HG02610 (cell line): ENCODE data around the gene USP7.
"Not testable (repeated sequence)": the region's sequence is repeated elsewhere in the genome, so short reads cannot be mapped to it uniquely, and the experiment has no call there.

ENCODE experiments used
- ATAC-seq: cut with Tn5 transposase; IDR thresholded peaks from one replicate; pipeline ENCODE4 v1.9.1; 2021; ENCODE audit warnings: mild to moderate bottlenecking, moderate library complexity; ENCODE audit not compliant: unreplicated experiment

The USP7 gene

DNA sequence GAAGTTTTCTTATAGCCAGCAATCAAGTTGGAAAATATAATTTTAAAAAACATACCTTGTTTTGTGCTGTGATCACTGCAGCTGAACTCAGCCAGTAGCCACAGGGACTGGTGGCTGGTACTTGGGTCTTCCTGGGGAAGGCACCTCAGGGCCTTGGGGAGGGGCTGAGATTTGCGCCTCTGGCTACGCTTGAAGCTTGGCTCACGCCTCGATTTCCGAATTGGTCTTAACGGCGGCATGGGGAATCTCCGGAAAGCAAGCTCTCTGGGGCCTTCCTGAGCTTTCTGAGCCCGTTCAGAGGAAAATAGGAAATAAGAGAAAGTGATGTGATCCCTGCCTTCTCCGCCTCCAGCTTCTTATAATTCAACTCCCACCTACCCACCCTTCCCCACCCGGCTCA is 11.3 kb upstream of the USP7 start:
- no peak for ATAC-seq

DNA sequence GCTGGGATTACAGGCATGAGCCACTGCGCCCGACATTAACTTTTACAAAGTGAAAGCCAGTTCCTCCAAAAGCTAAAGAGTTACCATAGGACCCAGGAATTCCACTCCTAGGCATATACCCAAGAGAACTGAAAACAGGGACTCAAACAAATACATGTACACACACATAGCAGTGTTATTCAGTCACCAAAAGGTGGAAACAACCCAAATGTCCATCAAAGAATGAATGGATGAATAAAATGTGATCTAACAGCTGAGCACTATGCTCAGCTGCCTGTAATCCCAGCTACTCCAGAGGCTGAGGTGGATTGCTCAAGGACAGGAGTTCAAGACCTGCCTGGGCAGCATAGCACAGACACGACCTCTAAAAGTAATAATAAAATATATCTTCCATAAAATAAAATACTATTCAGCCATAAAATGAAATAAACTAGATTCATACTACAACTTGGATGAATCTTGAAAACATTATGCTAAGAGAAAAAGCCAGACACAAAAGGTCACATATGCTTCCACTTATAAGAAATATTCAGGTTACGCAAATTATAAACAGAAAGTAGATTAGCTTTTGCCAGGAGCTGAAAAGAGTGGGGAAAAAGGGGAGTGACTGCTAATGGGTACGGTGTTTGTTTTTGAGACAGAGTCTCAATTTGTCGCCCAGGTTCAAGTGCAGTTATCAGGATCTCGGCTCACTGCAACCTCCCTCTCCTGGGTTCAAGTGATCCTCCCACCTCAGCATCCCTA is 9.3 kb upstream of the USP7 start:
- no peak for ATAC-seq

DNA sequence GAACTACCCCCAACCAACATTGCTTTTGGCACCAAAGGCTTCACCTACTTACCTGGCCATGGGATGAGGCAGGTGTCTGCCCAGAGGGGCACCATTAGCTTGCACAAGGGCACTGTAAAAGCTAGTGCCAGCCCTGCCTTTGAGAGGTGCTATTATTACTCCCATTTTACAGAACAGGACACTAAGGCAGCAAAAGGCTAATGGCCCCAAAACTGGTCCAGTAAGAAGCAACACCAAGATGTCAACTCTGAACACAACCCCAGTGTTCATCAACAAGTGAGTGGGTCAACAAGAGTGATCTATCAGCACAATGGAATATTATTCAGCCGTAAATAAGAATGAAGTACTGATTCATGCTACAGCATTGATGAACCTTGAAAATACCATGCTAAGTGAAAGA is 7.7 kb upstream of the USP7 start:
- no peak for ATAC-seq

DNA sequence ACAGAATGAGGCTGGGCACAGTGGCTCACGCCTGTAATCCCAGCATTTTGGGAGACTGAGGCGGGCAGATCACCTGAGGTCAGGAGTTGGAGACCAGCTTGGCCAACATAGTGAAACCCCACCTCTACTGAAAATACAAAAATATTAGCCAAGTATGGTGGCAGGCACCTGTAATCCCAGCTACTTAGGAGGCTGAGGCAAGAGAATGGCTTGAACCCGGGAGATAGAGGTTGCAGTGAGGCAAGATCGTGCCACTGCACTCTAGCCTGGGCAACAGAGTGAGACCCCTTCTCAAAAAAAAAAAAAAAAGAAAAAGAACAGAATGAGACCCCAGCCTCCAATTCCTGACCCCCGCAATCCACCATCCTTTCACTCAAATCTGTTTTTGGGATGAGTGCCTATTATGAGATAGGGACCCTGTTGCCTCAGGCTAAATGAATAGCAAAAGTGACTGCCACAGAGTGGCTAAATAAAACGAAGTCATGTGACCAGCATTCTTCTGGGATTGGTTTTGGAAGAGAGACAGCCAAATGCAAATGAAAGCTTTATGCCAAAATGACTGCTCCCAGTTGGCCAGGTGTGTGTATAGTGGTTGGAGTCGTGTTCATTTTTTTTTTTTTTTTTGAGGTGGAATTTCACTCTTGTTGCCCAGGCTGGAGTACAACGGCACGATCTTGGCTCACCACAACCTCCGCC is 5.6 kb upstream of the USP7 start:
- ATAC-seq: not testable (repeated sequence)

DNA sequence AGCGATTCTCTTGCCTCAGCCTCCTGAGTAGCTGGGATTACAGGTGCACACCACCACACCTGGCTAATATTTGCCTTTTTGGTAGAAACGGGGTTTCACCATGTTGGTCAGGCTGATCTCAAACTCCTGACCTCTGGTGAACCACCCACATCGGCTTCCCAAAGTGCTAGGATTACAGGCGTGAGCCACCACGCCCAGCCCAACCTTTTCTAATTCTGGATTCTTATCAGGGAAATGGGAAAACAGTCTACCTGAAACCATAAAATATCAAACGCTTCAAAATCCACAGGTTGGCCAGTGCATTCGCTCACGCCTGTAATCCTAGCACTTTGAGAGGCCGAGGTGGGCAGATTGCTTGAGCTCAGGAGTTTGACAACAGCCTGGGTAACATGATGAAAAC is 4.3 kb upstream of the USP7 start:
- not testable (repeated sequence) for ATAC-seq

DNA sequence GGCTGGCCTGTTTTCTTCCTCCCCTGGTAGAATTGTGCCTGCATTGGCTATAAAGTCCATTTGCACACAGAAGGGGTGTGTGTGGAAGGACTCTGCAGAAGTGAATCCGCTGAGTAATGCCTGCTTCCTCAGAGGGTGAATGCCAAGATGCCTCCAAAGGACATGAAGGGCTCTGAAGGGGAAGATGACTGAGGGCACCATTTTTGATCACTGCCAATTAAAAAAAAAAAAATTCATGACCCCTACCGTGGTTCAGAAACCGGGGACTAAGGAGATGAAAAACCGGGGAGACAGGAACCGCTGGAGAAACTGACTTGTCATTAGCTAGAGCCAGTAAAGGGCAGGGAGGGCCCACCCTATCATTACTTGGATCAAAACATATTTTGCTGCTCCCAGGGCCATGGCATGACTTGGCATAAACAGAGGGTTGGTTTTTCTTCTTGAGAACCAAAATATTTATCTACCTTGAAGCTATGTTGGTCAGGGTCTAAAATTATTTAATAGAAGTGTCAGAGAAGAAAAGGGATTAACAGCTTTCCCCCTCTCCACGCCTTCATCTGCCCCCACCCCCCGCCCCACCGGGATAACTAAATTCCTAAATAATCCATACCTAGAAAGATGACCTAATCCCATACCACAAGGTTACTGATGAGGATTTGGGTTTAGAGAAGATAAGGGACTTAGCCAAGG is 3.6 kb upstream of the USP7 start:
- ATAC-seq: no peak

DNA sequence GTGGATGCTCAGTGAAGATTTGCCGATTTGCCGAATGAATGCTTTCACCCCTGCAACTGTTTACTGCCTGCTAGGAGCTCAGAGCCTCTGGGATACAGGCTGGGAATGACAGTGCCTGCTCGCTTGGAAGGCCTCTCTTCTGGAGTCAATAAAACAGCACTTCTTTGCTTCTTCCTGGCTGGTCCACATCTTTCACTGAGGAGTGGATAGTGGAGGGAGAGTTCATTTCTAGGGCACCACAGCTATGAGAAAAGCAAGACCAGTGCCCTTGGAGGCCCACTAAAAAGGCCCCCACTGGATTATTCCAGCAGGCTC is 3.1 kb upstream of the USP7 start:
- no peak for ATAC-seq

DNA sequence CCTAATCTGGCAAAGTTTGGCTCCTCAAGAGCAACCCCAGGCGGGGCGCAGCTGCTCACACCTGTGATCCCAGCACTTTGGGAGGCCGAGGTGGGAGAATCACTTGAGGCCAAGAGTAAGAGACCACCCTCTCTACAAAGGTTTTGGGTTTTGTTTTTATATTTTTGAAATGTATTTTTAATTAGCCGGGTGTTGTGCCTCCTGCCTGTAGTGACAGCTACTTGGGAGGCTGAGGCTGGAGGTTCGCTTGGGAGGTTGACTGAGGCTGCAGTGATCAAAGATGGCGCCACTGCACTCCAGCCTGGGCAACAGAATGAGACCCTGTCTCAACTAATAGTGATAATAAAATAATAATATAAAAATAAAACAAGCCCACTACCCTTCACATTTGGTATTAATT is 756 bp upstream of the USP7 start:
- no peak for ATAC-seq

DNA sequence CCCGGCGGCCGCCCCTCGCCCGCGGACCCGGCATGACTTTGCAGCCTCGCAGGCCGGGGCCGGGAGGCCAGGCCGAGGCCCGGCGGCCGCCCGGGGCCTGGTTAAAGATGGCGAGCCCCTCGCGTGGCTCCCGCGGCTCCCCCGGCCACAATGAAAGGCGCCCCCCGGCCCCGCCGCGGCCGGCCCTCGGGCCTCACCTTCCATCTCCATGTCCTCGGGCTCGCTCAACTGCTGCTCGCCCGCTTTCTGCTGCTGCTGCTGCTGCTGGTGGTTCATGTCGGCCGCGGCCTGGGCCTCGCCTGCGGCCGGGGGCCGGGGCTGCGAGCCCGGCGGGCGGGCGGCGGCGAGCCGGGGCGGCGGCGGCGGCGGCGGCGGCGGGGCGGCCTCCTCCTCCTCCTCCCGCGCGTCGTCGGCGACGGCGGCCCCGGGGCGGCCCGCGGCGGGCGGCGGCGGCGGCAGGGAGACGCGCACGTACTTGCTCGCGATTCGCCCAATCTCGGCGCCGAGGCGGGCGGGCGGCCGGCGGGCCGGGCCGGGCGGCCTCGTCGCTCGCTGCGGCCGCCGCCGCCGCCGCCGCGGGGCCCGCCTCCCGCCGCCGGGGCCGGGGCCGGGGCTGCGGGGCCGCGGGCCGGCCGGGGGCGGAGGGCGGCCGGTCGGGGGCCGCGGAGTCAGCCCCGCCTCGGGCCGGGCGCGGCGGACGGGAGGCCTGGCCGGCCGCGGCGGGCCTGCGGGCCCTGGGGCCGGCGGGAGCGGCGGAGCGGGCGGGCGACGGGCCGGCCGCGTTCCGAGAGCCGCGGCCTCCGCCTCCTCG is 491 bp downstream of the USP7 start:
- ATAC-seq: peak; percentile 2

DNA sequence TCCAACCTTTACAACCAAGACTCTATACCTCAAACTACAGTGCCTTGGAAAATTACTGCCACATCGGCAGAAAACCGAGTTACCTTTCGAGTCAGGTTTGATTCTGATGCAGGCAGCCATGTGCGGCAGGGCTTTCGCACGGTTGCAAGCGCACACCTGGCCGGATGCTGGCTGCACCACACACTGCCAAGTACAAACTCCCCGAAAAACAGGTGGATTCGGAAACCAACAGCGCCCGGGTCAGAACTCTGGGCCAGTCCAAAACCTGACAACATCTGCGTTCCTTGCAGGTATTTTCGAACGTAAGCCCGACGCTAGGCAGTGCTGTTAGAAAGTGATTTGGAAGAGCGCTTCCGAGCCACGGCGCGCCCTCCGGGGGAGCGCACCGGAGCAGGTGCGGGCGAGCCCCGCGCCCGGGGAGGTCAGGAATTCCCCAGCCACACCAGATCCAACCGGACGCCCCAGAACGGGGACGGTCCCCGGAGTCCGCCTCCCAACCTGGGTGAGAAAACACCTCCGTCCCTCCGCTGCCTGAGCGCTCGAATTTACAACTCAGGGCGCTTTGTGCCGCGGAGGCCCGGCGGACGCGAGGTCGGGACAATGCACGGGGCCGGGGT is 1.2 kb downstream of the USP7 start:
- no peak for ATAC-seq

DNA sequence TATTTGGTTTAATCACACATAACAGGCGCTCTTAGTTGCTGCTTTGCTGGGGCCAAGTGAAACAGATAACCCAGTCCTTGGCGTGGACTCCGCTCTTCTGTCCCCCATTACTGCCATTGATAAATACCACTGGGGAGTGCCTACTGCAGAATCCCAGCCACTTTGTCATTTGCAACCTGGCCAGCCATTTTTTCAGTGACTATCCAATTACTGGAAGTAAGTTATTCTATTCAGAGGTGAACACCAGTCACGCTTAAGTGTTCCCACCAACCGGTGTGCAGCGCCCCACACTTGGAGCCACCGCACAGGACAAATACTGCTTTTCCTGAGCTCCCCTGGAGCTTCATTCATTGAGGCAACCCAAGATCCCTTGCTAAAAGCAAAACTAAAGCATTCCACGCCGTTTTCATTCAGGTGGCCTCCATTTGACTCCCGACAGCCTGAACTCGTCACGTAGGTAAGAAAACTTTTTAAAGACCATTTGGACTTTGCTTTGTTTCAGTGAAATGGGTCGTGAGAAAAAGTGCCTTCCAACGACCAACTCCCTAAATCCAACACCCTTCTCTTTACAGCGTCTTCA is 1.8 kb downstream of the USP7 start:
- ATAC-seq: no peak

DNA sequence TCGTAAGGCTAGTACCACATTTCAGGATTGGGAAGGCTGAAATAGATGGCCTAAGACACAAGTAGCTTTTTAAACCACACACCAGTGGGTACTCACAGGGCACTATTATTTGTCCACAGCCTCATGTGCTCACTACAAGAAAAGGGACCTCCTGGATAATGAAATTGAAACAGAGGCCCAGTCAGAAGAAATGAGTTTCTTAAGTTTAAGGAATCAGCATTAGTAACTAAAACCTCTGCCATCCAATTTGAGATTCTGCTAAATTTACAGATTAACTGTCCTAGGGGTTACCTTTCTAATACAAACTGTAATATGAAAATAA is 3.0 kb downstream of the USP7 start:
- no peak for ATAC-seq

DNA sequence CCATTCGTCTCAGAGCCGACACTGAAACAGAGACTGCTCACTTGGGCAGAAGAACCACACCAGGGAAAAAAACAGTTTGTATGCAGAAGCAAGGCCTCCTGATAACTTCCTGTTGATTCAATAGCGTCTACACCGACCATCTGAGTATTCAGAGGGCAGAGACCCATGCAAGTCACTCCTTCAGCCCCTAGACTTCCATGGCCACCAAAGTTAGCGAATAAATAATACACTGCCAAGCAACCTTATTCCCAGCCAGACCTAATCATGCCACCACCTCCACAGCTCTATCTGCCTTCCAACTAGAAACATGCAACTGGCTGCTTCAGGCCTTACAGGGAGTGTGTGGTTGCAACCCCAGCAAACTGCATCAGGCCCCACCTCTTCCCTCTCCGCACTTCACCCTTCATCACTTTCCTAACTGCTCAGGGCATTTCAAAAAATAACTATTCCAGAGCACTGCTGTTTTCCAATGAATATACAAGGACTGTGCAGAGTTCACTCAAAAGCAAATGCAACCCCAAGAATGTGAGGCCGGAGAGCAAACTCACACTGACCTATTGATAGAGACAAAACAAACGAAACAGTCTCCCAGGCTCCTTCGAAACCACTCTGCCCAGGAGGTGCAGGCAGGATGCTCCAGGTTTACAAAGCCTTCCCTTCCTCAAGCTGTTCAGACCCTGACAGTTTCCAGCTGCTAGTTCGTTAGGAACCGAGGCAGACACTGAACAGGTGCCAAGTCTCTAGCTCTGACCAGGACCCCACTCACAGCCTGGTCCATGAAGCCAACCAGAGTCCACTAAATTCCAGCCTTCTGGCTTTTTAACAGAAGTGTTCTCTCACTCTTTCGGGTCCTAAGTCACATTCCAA is 3.6 kb downstream of the USP7 start:
- ATAC-seq: no peak

DNA sequence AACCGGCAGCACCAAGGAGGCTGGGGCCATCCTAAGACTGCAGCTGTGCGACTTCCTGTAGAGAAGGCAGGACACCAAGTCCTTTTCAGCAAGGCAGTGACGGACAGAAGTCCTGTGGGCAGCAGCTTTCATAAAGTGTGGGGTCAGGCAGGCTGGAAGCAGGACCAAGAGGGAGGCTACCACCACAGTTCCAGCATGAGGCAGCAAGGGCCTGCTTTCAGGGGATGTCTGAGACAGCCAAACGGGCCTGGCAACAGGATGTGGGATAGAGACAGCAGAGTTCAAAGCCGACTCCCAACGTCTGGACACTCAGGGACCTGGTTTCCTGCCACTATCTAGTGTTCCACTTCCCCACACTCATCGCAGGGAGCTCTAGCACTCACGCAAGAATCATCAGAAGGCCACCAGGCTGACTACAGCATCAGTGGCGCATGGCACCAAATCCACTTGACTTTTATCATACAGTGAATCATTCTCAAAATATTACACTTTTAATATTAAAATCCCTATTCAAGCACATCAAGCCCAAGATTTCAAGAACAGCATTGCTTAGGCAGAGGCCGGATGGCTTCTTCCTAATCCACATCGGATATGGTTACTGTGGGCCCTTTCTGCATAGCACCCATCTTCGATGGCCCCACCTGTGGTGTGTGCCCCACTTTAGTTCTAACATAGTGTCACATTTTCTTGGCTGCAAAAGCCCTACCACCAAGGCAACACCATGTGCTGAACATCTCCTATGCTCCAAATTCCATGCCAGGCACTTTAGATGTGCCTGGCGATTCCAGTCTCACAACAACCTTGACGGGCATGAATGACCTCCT is 5.2 kb downstream of the USP7 start:
- ATAC-seq: no peak

DNA sequence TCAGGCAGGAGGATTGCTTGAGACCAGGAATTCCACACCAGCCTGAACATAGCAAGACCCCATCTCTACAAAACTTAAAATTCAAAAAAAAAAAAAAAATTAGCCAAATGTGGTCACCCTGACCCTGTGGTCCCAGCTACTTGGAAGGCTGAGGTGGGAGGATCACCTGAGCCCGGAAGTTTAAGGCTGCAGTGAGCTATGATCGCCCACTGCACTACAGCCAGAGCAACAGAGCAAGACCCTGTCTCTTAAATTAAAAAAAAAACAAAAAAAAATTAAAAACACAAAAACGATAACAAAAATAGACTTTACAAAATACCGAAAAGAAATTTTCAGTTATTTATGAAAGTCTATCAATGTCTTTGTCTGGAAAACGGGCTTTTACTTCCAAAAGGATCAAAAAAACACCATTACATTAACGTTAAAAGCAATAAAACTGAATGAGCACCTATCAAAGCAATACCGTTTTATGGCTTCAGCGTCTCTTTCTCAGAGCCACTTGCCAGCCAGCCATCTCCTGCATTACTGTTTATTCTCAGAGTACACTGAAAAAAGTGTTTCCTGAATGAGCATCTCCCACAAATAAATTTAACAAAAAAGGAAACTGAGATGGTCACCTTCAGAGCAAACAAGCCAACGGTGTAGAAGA is 6.1 kb downstream of the USP7 start:
- ATAC-seq: no peak

DNA sequence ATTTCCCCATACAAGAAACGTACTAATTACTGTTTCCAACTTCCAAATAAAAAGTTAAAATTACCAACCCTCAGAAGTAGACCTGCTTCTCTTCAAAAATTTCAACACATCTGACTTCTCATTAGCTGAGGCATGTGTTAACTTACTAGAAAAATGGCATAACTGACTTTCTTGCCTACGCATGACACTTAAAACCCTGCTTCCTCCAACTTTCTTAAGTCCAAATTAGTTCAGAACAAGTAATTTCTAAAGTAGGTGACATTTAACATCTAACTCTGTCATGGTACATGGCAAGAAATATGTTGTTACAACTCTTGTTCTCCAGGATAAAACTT is 6.7 kb downstream of the USP7 start:
- ATAC-seq: no peak

DNA sequence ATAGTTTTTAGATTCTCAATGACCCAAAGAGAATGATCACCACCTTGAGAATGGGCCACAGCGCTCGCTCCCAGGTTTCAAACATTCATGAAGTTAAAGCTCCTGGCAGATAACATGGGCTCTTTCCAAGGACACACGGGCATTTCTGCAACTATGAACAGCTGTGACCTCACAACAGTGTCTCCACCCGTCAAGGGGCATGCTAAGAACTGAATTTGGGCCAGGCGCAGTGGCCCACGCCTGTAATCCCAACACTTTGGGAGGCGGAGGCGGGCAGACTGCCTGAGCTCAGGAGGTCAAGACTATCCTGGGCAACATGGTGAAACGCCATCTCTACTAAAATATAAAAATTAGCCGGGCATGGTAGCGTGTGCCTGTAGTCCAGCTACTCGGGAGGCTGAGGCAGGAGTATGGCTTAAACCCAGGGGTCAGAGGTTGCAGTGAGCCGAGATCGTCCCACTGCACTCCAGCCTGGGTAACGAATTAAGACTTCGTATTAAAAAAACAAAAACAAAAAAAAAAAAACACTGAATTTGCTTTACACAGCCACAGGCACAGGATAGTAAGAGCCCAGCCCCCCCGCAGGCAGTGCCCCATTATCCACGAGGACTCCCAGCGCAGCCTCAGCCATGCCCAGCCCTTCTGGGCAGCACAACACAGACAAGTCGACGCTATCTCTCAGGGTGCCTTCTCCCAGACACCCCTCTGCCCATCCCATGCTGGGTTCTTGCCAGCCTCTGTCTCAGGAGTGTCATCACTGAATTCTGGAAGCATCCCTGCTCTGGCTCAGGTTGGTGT is 7.2 kb downstream of the USP7 start:
- ATAC-seq: no peak

DNA sequence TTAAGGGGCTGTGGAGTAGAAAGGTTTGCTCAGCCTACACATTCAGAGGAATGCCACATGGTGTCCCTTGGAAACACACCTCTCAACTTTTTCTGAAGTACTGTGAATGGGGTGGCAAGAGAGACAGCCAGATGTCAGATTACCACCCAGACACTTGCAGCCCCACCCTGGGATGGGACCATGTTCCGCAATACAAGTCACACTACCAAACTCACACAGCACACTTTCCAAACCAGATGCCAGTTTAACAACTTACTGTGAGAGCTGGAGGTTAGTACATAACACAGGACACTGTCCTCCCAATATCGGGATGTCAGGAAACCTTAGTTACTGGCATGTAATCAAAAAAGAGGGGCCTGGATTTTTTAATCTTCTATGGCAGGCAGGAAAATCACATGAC is 7.9 kb downstream of the USP7 start:
- ATAC-seq: no peak
